ENCODE measurements around the gene AKT1.
"Not testable (repeated sequence)": the region's sequence is repeated elsewhere in the genome, so short reads cannot be mapped to it uniquely, and the experiment has no call there.

Gene AKT1

DNA sequence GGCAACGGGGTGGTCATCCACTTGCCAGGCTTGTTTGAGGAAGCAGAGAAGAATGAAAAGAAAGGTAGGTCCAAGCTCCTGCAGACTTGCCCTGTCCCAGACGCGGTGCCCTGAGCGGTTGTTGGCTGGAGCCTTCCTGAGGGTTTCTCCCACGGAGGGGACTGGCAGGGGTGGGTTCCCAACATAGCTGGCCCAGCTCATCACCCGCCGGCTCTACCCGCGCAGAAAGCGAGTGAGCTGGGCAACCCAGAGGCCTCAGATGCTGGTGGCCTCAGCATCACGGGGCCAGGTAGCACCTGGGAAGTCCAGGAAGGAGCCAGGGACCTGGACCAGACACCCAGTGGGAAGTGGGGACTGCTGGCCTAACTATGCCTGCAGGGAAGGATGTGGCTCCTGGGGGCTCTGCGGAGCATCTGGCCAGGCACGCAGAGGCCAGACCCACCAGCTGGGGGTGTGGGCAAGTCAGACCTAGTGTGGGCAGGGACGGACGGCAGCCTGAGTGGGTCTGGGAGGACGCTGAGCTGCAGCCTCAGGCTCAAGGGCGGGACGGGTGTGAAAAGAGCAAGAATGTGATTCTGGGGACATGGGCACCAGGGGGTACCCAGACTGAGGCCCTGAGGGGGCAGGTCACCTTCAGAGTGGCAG, 57.1 kb downstream of the AKT1 start:
- DNase-seq (ENCODE audit: low spot score), result no peak

DNA sequence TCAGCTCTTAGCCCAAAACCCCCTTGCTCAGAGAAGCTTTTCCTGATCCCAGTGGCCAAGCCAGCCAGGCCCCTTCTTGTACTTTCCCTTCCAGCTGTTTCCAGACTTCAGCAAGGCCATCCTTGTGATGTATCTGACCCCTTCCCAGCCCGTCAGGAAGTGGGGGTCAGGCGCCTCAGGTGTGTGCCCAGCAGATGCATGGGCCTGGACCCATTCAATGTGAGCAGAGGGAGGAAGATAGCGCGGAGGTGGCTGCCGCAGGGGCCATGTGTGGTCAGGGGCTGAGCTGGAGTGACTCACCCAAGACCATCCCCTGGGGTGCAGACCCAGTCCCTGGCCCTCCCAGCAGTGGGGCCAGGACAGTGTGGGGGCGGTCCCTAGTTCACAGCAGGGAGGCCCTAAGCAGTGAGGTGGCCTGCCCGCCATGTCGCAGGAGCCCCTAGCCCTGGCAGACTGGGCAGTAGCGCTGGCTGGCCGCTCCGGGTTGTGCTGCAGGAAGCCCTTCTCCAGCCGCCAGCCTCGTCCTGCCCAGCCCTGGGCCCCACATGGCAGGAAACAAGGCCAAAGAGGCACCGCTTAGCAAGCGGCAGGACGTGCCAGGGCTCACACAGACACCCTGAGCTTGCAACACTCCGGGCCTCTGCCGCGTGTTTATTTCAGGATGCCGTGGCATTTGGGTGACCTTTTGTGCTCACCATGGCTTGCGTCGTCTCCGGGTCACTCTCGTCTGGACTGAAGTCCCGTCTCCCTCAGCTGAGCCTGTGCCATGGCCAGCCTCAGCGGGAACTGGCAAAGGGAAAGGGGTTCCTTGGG, 59.5 kb downstream of the AKT1 start:
- DNase-seq (ENCODE audit: low spot score), result no peak

DNA sequence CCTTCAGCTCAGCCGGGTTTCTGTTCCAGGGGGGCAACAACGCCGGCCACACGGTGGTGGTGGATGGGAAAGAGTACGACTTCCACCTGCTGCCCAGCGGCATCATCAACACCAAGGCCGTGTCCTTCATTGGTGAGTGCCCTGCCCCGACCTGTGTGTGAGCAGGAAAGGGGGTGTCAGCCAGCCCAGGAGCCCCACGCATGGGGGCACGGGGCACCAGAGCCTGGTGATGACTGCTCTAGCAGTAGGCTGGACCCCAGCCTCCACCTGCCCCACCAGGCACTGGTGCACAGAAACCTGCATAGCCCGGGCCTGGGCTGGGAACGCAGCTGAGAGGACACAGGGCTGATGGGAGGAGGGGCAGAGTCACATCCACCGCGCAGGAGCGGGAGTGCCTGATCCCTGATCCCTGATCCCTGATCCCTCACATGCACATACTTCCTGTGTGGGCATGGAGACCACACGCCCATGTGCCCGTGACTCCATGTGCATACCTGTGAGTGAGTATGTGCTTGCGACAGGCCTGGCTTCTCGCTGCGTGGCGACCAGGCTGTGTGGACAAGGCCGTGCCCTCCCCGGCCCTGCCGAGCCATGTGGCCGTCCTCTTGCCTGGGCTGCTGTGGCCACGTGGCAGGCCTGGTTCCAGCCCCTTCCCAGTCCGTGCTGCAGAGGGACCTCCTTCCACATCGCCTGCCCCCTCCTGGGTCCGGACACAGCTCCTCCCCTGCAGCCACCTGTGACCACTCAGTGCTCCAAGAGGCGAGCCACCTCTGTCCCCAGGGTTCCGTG, 60.4 kb downstream of the AKT1 start:
- DNase-seq (ENCODE audit: low spot score), result no peak

GRCh38 chr14:104734601-104734990, 61.0 kb downstream of the AKT1 start:
- DNase-seq (ENCODE audit: low spot score), result no peak

GRCh38 chr14:104734051-104734587, 61.4 kb downstream of the AKT1 start:
- DNase-seq (ENCODE audit: low spot score), result no peak

DNA sequence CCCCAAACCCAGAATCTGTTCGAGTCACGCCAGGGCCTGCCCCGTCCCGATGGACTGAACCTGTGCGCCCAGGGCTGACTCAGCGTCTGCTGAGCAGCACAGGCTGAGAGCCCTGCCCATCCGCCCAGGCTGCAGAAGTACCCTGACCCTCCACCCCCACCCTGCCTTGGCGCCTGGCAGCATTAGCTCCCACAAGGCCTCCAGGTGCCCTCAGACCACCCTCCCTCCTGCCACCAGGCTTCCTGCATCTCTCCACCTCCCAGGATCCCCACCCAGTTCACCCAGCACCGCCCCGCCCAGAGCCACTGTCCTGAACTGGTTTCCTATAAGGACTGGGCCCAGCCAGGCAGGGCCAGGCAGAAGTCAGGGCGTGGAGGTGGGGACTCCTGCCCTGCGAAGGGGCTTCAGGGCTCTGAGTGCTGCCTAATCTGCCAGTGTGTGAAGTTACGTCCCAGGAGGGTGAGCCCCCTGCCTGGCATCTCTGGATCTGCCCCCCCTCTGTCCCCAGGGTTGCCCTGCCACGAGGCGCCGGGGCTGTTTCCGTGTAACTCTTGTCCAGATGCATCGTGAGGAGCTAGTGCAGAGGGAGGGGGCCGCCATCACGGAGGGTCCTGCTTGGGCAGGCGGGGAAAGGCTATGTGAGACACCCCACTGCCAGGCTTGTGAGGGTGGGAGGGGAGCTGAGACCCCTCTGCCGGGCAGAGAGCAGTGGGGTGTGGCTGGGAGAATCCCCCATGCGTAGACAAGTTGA, 62.4 kb downstream of the AKT1 start:
- no peak for DNase-seq (ENCODE audit: low spot score)

DNA sequence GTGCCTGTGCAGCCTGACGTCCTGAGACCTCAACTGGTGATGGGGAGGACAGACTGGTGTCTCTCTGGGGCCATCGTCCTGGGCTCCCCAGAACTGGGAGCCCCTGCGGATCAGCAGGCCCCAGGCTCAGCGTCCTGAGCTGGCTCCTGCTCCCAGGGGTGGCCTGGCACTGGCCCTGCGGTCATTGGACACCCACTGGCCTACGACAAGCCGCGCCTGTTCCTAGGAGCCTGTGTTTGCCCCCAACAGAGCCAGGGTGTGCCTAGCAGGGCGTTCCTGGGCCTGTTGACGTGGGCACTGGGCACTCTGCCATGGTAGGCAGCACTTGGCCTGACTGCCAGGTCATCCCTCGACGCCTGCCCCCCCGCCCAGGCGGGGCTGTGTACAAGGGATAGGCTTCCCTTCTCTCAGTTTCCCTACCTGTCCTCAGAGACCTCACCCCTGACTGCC, 63.2 kb downstream of the AKT1 start:
- DNase-seq (ENCODE audit: low spot score), result no peak

DNA sequence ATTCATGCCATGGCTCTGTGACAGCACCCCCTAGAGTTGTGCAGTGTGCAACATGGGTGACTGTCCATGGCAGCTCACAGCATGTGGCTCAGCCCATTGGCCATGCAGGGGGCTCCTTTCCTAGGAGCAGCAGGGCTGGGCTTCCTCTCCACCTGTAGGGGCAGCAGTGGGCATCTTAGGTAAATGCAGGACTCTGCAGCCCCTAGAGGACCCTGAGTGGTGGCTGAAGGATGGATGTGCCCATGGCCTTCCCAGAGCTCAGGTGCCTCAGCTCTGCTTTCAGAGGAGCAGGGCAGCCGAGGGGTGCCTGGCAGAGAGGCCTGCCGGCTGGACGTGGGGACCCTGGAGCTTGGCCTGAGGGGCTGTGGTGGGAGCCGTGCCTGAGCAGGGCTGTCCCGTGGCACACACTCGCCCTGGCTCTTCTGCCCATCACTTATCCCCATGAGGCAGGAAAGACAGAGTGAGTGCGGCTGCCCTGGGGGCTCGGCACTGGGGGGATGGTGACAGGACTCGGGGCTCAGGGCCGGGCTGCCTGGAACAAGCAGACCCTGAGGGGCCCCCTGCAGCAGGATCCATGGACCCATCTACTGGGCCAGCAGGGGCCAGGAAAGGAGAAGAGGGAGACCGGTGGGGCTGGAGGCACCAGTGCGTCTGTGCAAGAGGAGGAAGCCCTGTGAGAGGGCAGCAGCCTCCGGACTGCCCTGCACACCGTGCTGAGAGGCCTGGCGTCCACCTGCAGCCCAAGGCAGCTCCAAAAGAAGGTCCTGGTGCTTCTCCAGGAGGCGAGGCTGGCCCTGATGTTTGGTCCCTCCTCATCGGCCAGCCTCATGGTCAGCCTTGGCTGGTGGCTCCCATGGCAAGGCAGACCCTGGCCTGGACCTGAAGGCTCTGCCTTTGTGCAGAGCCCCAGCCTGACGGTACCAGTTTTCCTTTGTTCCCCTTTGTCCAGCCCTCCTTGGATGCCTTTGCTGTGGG, 63.9 kb downstream of the AKT1 start:
- DNase-seq (ENCODE audit: low spot score), result no peak

DNA sequence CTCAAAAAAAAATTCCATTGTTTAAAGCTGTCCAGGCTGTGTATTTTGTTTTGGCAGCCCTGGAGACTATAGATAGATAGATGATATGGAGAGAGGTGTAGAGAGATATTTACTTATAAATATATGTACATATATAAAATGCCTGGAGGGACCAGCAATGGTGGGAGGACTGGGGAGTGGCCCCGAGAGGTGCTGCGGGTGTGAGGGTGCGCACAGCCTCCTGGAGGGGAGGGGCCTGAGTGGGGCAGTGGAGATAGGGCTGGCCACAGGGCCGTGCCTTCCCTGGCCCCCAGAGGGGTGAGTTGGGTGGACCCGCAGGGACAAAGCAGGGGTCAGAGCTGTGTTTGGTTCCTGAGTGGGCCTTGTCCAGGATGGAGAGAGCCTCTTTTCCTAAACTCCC, 65.1 kb downstream of the AKT1 start:
- no peak for DNase-seq (ENCODE audit: low spot score)

DNA sequence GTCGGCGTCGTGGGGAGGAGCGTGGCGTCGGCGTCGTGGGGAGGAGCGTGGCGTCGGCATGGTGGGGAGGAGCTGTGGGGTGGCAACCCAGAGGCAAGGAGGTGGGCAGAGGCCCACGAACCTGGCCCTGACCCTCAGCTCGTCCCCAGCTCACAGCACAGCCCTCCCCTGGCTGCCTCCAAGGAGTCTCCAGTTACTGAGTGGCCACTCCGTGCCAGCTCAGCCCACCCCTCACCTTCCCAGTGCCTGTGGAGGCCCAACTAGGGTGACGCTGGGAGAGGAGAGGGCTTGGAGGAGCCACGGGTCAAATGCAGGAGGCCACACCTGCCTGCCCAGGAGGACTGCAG, 65.7 kb downstream of the AKT1 start:
- no peak for DNase-seq (ENCODE audit: low spot score)

- not testable (repeated sequence) for DNase-seq (ENCODE audit: low spot score)
Measured at GRCh38 chr14:104729176-104729834, 66.2 kb downstream of the AKT1 start.

GRCh38 chr14:104728631-104729030, 66.9 kb downstream of the AKT1 start:
- no peak for DNase-seq (ENCODE audit: low spot score)

DNA sequence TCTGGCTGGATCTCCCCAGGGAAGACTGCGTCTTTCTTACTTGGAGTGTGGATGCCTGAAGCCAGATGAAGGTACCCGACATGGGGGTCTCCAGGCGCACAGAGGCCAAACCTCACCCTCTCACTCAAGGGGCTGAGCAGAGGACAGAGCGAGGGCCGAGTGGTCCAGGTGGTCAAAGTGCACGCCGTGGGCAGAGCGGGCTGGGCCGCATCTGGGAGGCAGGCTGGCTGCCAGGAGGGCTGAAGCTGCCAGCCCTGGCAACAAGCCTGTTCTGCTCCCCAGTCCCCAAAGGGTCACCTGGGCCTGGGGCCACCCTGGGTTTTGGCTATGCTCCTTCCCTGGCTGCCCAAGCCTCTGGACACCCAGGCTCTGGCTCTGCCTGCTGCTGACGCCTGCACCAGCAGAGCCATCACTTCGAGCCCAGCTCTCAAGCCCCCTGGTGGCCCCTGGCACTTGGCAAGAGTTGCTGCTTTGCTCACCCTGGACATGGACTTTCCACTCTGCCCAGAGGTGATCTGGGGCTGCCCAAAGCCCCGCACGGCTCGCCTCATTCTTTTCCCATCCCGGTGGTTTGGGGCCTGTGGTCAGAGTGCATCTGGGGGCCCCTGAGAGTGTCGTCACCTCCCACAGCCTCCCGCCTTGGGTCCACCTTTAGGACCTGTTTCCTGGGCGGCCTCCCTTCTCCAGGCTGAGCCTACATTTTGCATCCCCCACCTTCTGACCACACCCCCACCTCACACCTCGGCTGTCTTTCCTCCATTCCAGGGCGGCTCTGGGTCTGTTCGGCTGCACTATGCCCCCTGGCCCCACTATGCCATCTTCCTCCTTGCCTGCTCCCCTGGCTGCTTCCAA, 68.7 kb downstream of the AKT1 start:
- DNase-seq (ENCODE audit: low spot score), result no peak

DNA sequence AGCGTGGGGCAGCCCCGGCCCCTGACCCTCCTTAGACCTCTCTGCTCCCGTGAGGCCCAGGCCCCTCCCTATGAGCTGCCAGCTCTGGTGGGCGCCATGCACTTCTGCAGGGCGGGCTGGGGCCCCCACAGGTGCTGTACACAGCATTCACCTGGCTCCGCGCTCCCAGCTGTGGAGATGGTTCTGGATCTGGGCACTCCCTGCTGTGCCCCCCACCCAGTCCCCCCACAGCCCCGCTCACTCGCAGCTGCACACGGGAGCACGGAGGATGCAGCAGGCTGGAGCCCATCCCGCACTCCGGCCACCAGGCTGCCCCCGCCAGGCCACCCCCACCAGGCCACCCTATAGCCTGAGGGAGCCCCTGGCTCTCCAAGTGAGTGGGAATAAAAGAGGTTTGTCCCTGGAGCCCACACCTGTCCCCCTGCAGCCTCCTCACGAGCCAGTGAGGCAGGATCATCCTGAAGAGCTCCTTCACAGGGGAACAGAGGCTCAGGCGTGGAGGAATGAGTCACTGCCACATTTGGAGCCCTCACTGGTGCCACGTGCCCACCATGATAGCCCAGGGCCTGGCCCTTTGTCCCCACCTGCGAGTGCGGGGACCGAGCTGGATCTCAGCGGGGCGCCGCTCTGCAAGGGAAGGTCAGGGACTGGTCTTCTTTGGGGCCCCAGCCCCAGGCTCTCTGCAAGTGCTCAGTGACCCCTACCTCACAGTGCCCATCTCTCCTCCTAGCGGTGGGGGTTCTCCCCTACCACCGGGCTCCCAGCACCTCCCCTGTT, 69.6 kb downstream of the AKT1 start:
- DNase-seq (ENCODE audit: low spot score), result no peak

DNA sequence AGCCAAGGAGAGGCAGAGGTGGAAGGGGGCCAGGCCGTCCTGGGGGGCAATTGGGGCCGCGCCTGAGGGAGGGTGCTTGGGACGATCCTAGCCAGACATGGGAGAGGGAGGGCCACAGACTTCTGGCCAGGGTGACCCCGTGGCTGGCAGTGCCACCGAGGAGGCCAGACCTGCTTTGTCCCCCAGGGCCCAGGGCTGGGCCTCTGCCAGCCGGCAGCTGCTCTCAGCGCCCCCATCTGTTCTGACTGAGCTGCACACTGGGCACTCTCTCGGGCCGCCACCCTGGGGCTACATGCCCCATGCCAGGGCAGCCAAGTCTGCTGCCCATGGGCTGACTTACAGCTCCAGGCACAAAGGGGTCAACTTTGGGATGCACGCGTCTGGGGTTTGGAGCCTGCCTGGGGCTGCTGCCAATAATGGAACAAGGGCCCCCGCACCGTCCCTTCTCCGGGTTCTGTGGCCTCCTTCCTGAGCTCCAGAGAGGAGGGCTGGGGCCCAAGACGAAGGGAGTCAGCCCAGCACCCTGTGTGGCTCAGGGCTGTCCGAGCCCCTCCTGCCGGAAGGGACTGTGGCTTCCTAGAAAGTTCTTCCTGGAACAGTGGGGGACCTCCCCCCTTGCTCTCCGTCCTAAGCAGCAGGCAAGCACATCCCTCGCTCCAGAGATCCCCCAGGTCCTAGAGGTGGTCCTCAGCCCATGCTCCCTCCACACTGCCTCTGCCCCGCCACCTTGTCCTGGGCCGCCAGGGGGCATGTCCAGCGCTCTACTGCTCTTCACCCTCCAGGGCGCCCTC, 70.4 kb downstream of the AKT1 start:
- DNase-seq (ENCODE audit: low spot score), result no peak

GRCh38 chr14:104724407-104724980, 71.1 kb downstream of the AKT1 start:
- DNase-seq (ENCODE audit: low spot score), result no peak
